ENCODE results near the gene ABCF2. TPM values are rescaled to one million over a fixed set of nuclear protein-coding genes. Genes with fewer than 3 reads are reported as not detected.

ABCF2 gene
- total and polyA plus RNA-seq, 2 of the 4 experiments (the other 2 are of a cell fraction): 46.2 to 103 TPM

DNA sequence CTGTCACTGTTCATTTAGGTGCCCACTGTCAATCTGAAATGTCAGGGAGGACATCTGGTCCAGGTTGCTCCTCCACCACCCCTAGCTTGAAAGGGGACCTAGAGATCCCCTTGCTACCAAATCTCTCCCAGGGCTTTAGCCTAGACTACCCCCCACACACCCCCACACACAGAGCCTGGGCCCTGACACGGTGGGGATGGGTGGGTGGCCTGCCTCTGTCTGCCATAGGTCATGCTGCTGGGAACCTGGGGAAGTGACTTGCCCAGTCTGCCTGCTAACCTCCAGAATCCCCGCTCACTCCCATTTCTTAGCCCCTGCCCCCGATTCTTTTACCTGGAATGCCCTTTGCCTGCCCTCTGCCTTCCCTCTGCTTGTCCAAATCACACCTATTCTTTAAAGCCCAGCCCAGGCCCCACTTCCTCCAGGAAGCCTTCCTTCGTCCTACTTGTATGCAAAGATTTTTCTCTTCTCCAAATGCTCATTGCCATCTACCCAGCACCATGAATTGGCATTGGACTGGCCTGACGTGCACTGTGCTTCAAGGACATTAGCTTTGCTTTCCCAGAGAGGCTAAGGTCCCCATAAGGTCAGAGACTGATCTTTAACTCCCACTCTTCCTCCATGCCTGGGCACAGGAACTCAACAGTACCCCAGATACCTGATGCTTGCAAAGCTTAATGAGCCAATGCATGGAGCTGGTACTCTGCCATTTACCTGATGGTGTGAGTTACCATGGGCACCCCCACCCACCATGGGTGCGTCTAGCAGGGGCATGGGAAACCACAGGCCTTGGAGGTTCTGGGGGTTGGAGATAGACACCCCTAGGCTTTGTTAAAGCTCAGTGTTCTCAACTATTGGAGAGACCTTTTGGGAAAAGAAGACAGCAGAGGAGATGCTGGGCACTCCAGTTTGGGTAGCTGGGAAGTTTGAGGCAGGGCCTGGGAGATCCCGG, 23.5 kb upstream of the ABCF2 start:
- Histone ChIP-seq H2AK9ac (replicated peaks; ENCODE audit: low read depth, low read length, poor library complexity) (peak overlapping the region; percentile 85), H3K56ac (ENCODE audit: extremely low read depth, insufficient read depth, low read length) (no peak overlapping the region), H3K4me1 (ENCODE audit: control insufficient read depth, insufficient read depth, low read length) (peaks cover 42% of the 10 kb centered on the region), H3K4me3 (ENCODE audit: insufficient read depth, low read depth, low read length) (no peak overlapping the region), H3K9ac (ENCODE audit: low read depth, low read length) (no peak overlapping the region), H3K14ac (replicated peaks; ENCODE audit: low read depth, low read length) (peak overlapping the region; percentile 37; the same call in 1 of the 2 replicates), H3K9me1 (ENCODE audit: insufficient read depth, low read length) (peaks cover 14% of the 10 kb centered on the region), H3K36me3 (ENCODE audit: control insufficient read depth, insufficient read depth, low read length) (no peaks in the 10 kb centered on the region), H2BK5ac (ENCODE audit: low read depth, low read length, poor library complexity, severe bottlenecking) (no peak overlapping the region), H3K23ac (ENCODE audit: low read depth, low read length) (peak overlapping the region; percentile 59), H3K27me3 (ENCODE audit: control insufficient read depth, insufficient read depth, low read length) (no peaks in the 10 kb centered on the region; the same call in 1 of the 2 replicates), H3K79me1 (ENCODE audit: low read depth in 1 of 2, low read length in 2 of 2) (peaks cover 5 to 59% of the 10 kb centered on the region in 2 experiments; a peak in 3 of 4 replicates), H2AK5ac (ENCODE audit: low read depth, low read length) (peak overlapping the region; percentile 97), H3K27ac (ENCODE audit: insufficient read depth, low read length) (no peak overlapping the region), H4K20me1 (ENCODE audit: insufficient read depth, low read length) (no peaks in the 10 kb centered on the region; the same call in 1 of the 2 replicates), H2BK120ac (ENCODE audit: low read depth, low read length) (peak overlapping the region; percentile 77), H2BK15ac (ENCODE audit: low read depth, low read length) (peak overlapping the region; percentile 21; the same call in 1 of the 3 replicates), H3K9me3 (ENCODE audit: control insufficient read depth, insufficient read depth, low read length) (no peaks in the 10 kb centered on the region), H4K5ac (ENCODE audit: low read depth, low read length) (peak overlapping the region; percentile 53), H3K4ac (ENCODE audit: low read depth, low read length) (peak overlapping the region; percentile 66), H3K4me2 (ENCODE audit: low read depth, low read length) (peak overlapping the region; percentile 71; the same call in 1 of the 2 replicates), H4K8ac (ENCODE audit: low read depth in 2 of 2, low read length in 2 of 2) (peak overlapping the region; percentile 94 to 99; a peak in 2 of 4 replicates), H2AFZ (replicated peaks; ENCODE audit: low read length, poor library complexity) (peak overlapping the region; percentile 18), H3K18ac (ENCODE audit: low read depth, low read length) (no peak overlapping the region; the same call in 1 of the 2 replicates), H4K91ac (ENCODE audit: insufficient read depth, low read depth, low read length) (peak overlapping the region; percentile 98), H2BK20ac (ENCODE audit: low read depth, low read length) (peak overlapping the region; percentile 5; the same call in 1 of the 2 replicates)
- dilution Hi-C loops (cut with HindIII; ENCODE audit: low sequenced_read_pairs, unreplicated experiment) (no loop called here), in situ Hi-C loops (cut with MboI; ENCODE audit: low sequenced_read_pairs) (no loop called here), intact Hi-C loops (cut with micrococcal nuclease) (no loop called here)
- DNase-seq (no peak), ATAC-seq (ENCODE audit: low read depth) (no peak)
- ChIA-PET POLR2A (ENCODE audit: unreplicated experiment) (no interaction called here), CTCF (interaction anchor here (0.6 kb wide), 1 partner anchor 354 kb away, joined by 3 read pairs; no protein-coding TSS in a partner anchor)
- no TSS peak for BruUV-seq (replicated peaks)
- 91% methylated on average over 4 of the region's 7 CpGs; no CpG with 5 or more reads in 1 of the 2 experiments for WGBS, 2 experiments (ENCODE audit: extremely low coverage in 2 of 2, insufficient read length in 1 of 2)
- TF ChIP-seq NFE2L2 (IDR thresholded peaks at IDR 0.05; ENCODE audit: low read depth, low read length): no peak
- no peak for TF ChIP-seq POLR2A (IDR thresholded peaks at IDR 0.05; ENCODE audit: low read depth, low read length)
- no peak for TF ChIP-seq MAFK (IDR thresholded peaks at IDR 0.05; ENCODE audit: low read depth, low read length)
- TF ChIP-seq, protein P1, sequence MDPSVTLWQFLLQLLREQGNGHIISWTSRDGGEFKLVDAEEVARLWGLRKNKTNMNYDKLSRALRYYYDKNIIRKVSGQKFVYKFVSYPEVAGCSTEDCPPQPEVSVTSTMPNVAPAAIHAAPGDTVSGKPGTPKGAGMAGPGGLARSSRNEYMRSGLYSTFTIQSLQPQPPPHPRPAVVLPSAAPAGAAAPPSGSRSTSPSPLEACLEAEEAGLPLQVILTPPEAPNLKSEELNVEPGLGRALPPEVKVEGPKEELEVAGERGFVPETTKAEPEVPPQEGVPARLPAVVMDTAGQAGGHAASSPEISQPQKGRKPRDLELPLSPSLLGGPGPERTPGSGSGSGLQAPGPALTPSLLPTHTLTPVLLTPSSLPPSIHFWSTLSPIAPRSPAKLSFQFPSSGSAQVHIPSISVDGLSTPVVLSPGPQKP (IDR thresholded peaks at IDR 0.05; ENCODE audit: borderline replicate concordance, low read depth, low read length): no peak
- TF ChIP-seq SMC3 (IDR thresholded peaks at IDR 0.05; ENCODE audit: low read depth, low read length): no peak
- no peak for TF ChIP-seq MAZ (IDR thresholded peaks at IDR 0.05; ENCODE audit: borderline replicate concordance, low read depth, low read length)
- TF ChIP-seq MXI1 (IDR thresholded peaks at IDR 0.05; ENCODE audit: borderline replicate concordance, low read depth, low read length): no peak
- TF ChIP-seq, protein P2, sequence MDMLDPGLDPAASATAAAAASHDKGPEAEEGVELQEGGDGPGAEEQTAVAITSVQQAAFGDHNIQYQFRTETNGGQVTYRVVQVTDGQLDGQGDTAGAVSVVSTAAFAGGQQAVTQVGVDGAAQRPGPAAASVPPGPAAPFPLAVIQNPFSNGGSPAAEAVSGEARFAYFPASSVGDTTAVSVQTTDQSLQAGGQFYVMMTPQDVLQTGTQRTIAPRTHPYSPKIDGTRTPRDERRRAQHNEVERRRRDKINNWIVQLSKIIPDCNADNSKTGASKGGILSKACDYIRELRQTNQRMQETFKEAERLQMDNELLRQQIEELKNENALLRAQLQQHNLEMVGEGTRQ (IDR thresholded peaks at IDR 0.05; ENCODE audit: low read depth, low read length): no peak
- TF ChIP-seq RCOR1 (IDR thresholded peaks at IDR 0.05; ENCODE audit: insufficient replicate concordance, low read length): no peak
- TF ChIP-seq BHLHE40 (IDR thresholded peaks at IDR 0.05; ENCODE audit: low read depth, low read length): no peak
- no peak for TF ChIP-seq RAD21 (IDR thresholded peaks at IDR 0.05; ENCODE audit: low read length)
- TF ChIP-seq, protein P3, sequence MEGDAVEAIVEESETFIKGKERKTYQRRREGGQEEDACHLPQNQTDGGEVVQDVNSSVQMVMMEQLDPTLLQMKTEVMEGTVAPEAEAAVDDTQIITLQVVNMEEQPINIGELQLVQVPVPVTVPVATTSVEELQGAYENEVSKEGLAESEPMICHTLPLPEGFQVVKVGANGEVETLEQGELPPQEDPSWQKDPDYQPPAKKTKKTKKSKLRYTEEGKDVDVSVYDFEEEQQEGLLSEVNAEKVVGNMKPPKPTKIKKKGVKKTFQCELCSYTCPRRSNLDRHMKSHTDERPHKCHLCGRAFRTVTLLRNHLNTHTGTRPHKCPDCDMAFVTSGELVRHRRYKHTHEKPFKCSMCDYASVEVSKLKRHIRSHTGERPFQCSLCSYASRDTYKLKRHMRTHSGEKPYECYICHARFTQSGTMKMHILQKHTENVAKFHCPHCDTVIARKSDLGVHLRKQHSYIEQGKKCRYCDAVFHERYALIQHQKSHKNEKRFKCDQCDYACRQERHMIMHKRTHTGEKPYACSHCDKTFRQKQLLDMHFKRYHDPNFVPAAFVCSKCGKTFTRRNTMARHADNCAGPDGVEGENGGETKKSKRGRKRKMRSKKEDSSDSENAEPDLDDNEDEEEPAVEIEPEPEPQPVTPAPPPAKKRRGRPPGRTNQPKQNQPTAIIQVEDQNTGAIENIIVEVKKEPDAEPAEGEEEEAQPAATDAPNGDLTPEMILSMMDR (conservative IDR thresholded peaks at IDR 0.05; ENCODE audit: low read depth, low read length): no peak
- TF ChIP-seq RFX5 (IDR thresholded peaks at IDR 0.05; ENCODE audit: low read depth, low read length): no peak

Data from IMR-90 (cell line).